Measurements from ENCODE around the gene FAM199X. TPM values are rescaled to one million over a fixed set of nuclear protein-coding genes. Genes with fewer than 3 reads are reported as not detected.

The FAM199X gene
- polyA plus RNA-seq, 3 donors: 4.1 to 8.2 (median 5.0) TPM

GRCh38 chrX:104183685-104184084, 17.4 kb downstream of the FAM199X start:
- peaks cover 9% of the 10 kb centered on the region for H3K79me2 ChIP-seq (ENCODE audit: insufficient read depth, low read length)
- H3K27me3 ChIP-seq (ENCODE audit: control insufficient read depth in 2 of 2, insufficient read depth in 2 of 2, low read length in 2 of 2): no peaks in the 10 kb centered on the region
- Mint-ChIP-seq H3K9me3 (peaks cover 0 to 2% (median 0%) of the 10 kb centered on the region in 7 donors), H3K27me3 (ENCODE audit: low read depth in 3 of 3) (peaks cover 0 to 3% (median 0%) of the 10 kb centered on the region in 3 donors), H3K36me3 (peaks cover 39 to 52% of the 10 kb centered on the region in 2 donors), H3K4me1 (peaks cover 1% of the 10 kb centered on the region), H3K4me3 (no peak overlapping the region), H3K27ac (no peak overlapping the region)
- H3K27ac ChIP-seq (ENCODE audit: low read depth in 1 of 2, low read length in 2 of 2): no peak overlapping the region
- no peaks in the 10 kb centered on the region for H3K9me3 ChIP-seq (replicated peaks in 1 of 2; ENCODE audit: control insufficient read depth in 1 of 2, insufficient read depth in 1 of 2, low read length in 2 of 2)
- H3K9ac ChIP-seq (ENCODE audit: insufficient read depth, low read length, poor library complexity, severe bottlenecking): no peak overlapping the region
- no peak overlapping the region for H3K4me3 ChIP-seq (replicated peaks in 1 of 3; ENCODE audit: low read depth in 2 of 3, low read length in 3 of 3)
- DNase-seq: no peak
- H3K4me1 ChIP-seq (ENCODE audit: control insufficient read depth in 1 of 2, insufficient read depth in 2 of 2, low read length in 2 of 2): no peaks in the 10 kb centered on the region
- WGBS (ENCODE audit: insufficient coverage): no CpG with 5 or more reads among the region's 4 CpGs
- no peak overlapping the region for H2AFZ ChIP-seq (ENCODE audit: insufficient read depth, low read depth, low read length, poor library complexity, severe bottlenecking)
- intact Hi-C loops (cut with micrococcal nuclease): no loop called here
- H4K20me1 ChIP-seq (ENCODE audit: insufficient read depth, low read length): peaks cover 16% of the 10 kb centered on the region
- TF ChIP-seq CTCF (IDR thresholded peaks at IDR 0.05): no peak
- no peak overlapping the region for H3K4me2 ChIP-seq (replicated peaks; ENCODE audit: extremely low read depth, low read length, poor library complexity, severe bottlenecking)
- peaks cover 29 to 49% of the 10 kb centered on the region in 2 donors for H3K36me3 ChIP-seq (replicated peaks in 1 of 2; ENCODE audit: control insufficient read depth in 1 of 2, insufficient read depth in 2 of 2, low read length in 2 of 2)

DNA sequence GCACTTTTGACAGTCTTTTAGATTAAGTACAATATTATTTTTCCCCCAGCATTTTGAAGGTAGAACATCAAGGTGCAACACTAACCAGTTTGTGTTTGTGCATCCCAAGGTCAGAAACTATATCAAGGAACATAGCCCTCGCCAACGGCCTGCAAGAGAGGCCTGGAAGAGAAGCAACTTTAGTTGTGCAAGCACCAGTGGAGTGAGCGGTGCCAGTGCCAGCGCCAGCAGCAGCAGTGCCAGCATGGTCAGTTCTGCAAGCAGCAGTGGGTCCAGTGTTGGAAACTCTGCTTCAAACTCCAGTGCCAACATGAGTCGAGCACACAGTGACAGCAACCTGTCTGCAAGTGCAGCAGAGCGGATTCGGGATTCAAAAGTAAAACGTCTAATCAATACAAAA, 21.7 kb downstream of the FAM199X start:
- Histone ChIP-seq H4K20me1 (ENCODE audit: insufficient read depth, low read length) (no peaks in the 10 kb centered on the region), H3K4me2 (replicated peaks; ENCODE audit: extremely low read depth, low read length, poor library complexity, severe bottlenecking) (no peak overlapping the region), H3K9me3 (replicated peaks in 1 of 2; ENCODE audit: control insufficient read depth in 1 of 2, insufficient read depth in 1 of 2, low read length in 2 of 2) (no peaks in the 10 kb centered on the region), H3K27me3 (ENCODE audit: control insufficient read depth in 2 of 2, insufficient read depth in 2 of 2, low read length in 2 of 2) (no peaks in the 10 kb centered on the region), H3K4me1 (ENCODE audit: control insufficient read depth in 1 of 2, insufficient read depth in 2 of 2, low read length in 2 of 2) (no peaks in the 10 kb centered on the region), H3K79me2 (ENCODE audit: insufficient read depth, low read length) (no peaks in the 10 kb centered on the region), H3K36me3 (replicated peaks in 1 of 2; ENCODE audit: control insufficient read depth in 1 of 2, insufficient read depth in 2 of 2, low read length in 2 of 2) (peaks cover 44 to 78% of the 10 kb centered on the region in 2 donors), H2AFZ (ENCODE audit: insufficient read depth, low read depth, low read length, poor library complexity, severe bottlenecking) (no peak overlapping the region), H3K4me3 (replicated peaks in 1 of 3; ENCODE audit: low read depth in 2 of 3, low read length in 3 of 3) (no peak overlapping the region), H3K27ac (ENCODE audit: low read depth in 1 of 2, low read length in 2 of 2) (no peak overlapping the region), H3K9ac (ENCODE audit: insufficient read depth, low read length, poor library complexity, severe bottlenecking) (no peak overlapping the region)
- Mint-ChIP-seq H3K4me3 (no peak overlapping the region), H3K27me3 (ENCODE audit: low read depth in 3 of 3) (peaks cover 0 to 3% (median 0%) of the 10 kb centered on the region in 3 donors), H3K36me3 (peaks cover 56 to 65% of the 10 kb centered on the region in 2 donors), H3K4me1 (no peaks in the 10 kb centered on the region), H3K9me3 (peaks cover 0 to 2% (median 0%) of the 10 kb centered on the region in 7 donors), H3K27ac (peak overlapping the region in 1 of 7 donors; percentile 31)
- intact Hi-C loops (cut with micrococcal nuclease): no loop called here
- no peak for TF ChIP-seq CTCF (IDR thresholded peaks at IDR 0.05)
- WGBS (ENCODE audit: insufficient coverage): 100% methylated on average over 4 of the region's 8 CpGs
- DNase-seq: no peak

Data from CD14-positive monocyte (primary cell).